RWPE1 (cell line): Measurements from ENCODE around the gene DNAJC5.
"Not testable (repeated sequence)": the region's sequence is repeated elsewhere in the genome, so short reads cannot be mapped to it uniquely, and the experiment has no call there.

Experiments used
- CTCF ChIA-PET: fragments of 350-600 bp; sonication (Branson Sonifier 250); formaldehyde crosslinking; extraction: SDS; loops from one replicate; lab custom pipeline; 2021; lab: Yijun Ruan, JAX
- POLR2A ChIA-PET: fragments of 400-600 bp; formaldehyde crosslinking; extraction: SDS; loops from one replicate; lab custom pipeline; 2020; ENCODE audit warnings: antibody characterized with exemption; ENCODE audit not compliant: low non-redundant PET; lab: Yijun Ruan, JAX
- DNase-seq: peaks from one replicate; pipeline ENCODE4 v3.0.0; 2012; ENCODE audit warnings: low spot score
- H3K27ac ChIP-seq: fragments of 450-650 bp; 2 replicates; pipeline ENCODE4 v1.5.1; 2017
- CTCF ChIP-seq: fragments of 450-650 bp; conservative IDR thresholded peaks from 2 replicates; pipeline ENCODE4 v1.5.1; 2017; ENCODE audit warnings: low read depth, mild to moderate bottlenecking

The DNAJC5 gene

GRCh38 chr20:63969838-63970713 is 75.2 kb downstream of the DNAJC5 start, which contains the start of gene ZNF512B:
Gene ZNF512B, minus strand, starts transcription at chr20:63969930. Its CDS starts 1,980 bp downstream, at chr20:63967950.
- POLR2A ChIA-PET = no interaction called here

GRCh38 chr20:63970714-63971431 is 75.9 kb downstream of the DNAJC5 start:
- peak overlapping the region; percentile 66; the same call in 1 of the 2 replicates for H3K27ac ChIP-seq
- TF ChIP-seq CTCF = no peak
- ChIA-PET CTCF (interaction anchor here (1.1 kb wide), 1 partner anchor 14 kb away, joined by 4 read pairs; no protein-coding TSS in a partner anchor), POLR2A (interaction anchor here (0.7 kb wide), 1 partner anchor 83 kb away, joined by 8 read pairs; no protein-coding TSS in a partner anchor)
- no peak for DNase-seq

More at GRCh38 chr20:63969838-63970713, 75.2 kb downstream of the DNAJC5 start, which contains the start of gene ZNF512B:
- no peak for TF ChIP-seq CTCF
- CTCF ChIA-PET = no interaction called here
- peak; percentile 96 for DNase-seq
- peak within 1 kb of the TSS; percentile 66 for H3K27ac ChIP-seq

GRCh38 chr20:63971960-63972311 is 77.0 kb downstream of the DNAJC5 start:
- H3K27ac ChIP-seq = peak overlapping the region; percentile 20
- CTCF ChIA-PET = interaction anchor here (0.6 to 1.1 kb wide), 2 partner anchors 15 to 185 kb away, joined by 4 read pairs; no protein-coding TSS in a partner anchor
- DNase-seq = not testable (repeated sequence)
- POLR2A ChIA-PET = interaction anchor here (0.7 kb wide), 1 partner anchor 82 kb away, joined by 8 read pairs; no protein-coding TSS in a partner anchor

GRCh38 chr20:63972312-63973159 is 77.6 kb downstream of the DNAJC5 start:
- TF ChIP-seq CTCF = no peak
- ChIA-PET CTCF (interaction anchor here (0.6 to 2.6 kb wide), 7 partner anchors 15 to 269 kb away, joined by 3 to 18 read pairs (median 9); partner anchors contain the start of genes TPD52L2 and UCKL1), POLR2A (no interaction called here)
- no peak for DNase-seq
- peak overlapping the region; percentile 62 for H3K27ac ChIP-seq

GRCh38 chr20:63973160-63973479 is 78.2 kb downstream of the DNAJC5 start:
- peak overlapping the region; percentile 62 for H3K27ac ChIP-seq
- CTCF ChIA-PET = interaction anchor here (0.6 to 2.6 kb wide), 25 partner anchors 12 to 429 kb away, joined by 3 to 18 read pairs (median 6); partner anchors contain the start of genes RGS19, TPD52L2 and UCKL1
- no peak for DNase-seq
- no peak for TF ChIP-seq CTCF
- POLR2A ChIA-PET = no interaction called here
